ENCODE results near the gene CPLX4. TPM values are rescaled to one million over a fixed set of nuclear protein-coding genes. Genes with fewer than 3 reads are reported as not detected.

Gene CPLX4
- total RNA-seq, 1 donor from 2014 or later, result not detected

GRCh38 chr18:59266886-59267502, 51.5 kb downstream of the CPLX4 start:
- peaks cover 13% of the 10 kb centered on the region for H3K4me1 Mint-ChIP-seq (ENCODE audit: unreplicated experiment)
- H3K27me3 Mint-ChIP-seq (ENCODE audit: unreplicated experiment), result peaks cover 55% of the 10 kb centered on the region
- TF ChIP-seq CTCF (IDR thresholded peaks at IDR 0.05; ENCODE audit: unreplicated experiment), result no peak
- H3K36me3 Mint-ChIP-seq (ENCODE audit: low read depth, unreplicated experiment), result peaks cover 9% of the 10 kb centered on the region
- H3K4me3 Mint-ChIP-seq (ENCODE audit: unreplicated experiment), result no peak overlapping the region
- H3K9me3 Mint-ChIP-seq (ENCODE audit: unreplicated experiment), result no peaks in the 10 kb centered on the region
- no peak for DNase-seq (ENCODE audit: low spot score)
- no peak overlapping the region for H3K27ac Mint-ChIP-seq (ENCODE audit: unreplicated experiment)

- no peak for DNase-seq (ENCODE audit: low spot score)
- Mint-ChIP-seq H3K4me3 (ENCODE audit: unreplicated experiment) (no peak overlapping the region), H3K27ac (ENCODE audit: unreplicated experiment) (no peak overlapping the region), H3K4me1 (ENCODE audit: unreplicated experiment) (peaks cover 13% of the 10 kb centered on the region), H3K36me3 (ENCODE audit: low read depth, unreplicated experiment) (peaks cover 9% of the 10 kb centered on the region), H3K9me3 (ENCODE audit: unreplicated experiment) (no peaks in the 10 kb centered on the region), H3K27me3 (ENCODE audit: unreplicated experiment) (peaks cover 55% of the 10 kb centered on the region)
- no peak for TF ChIP-seq CTCF (IDR thresholded peaks at IDR 0.05; ENCODE audit: unreplicated experiment)
Measured at GRCh38 chr18:59266459-59266858, 52.0 kb downstream of the CPLX4 start.

- H3K4me1 Mint-ChIP-seq (ENCODE audit: unreplicated experiment), result peaks cover 13% of the 10 kb centered on the region
- H3K36me3 Mint-ChIP-seq (ENCODE audit: low read depth, unreplicated experiment), result peaks cover 9% of the 10 kb centered on the region
- no peak for DNase-seq (ENCODE audit: low spot score)
- no peak overlapping the region for H3K4me3 Mint-ChIP-seq (ENCODE audit: unreplicated experiment)
- peaks cover 52% of the 10 kb centered on the region for H3K27me3 Mint-ChIP-seq (ENCODE audit: unreplicated experiment)
- H3K9me3 Mint-ChIP-seq (ENCODE audit: unreplicated experiment), result no peaks in the 10 kb centered on the region
- TF ChIP-seq CTCF (IDR thresholded peaks at IDR 0.05; ENCODE audit: unreplicated experiment), result no peak
- H3K27ac Mint-ChIP-seq (ENCODE audit: unreplicated experiment), result no peak overlapping the region
Measured at GRCh38 chr18:59265974-59266369, 52.5 kb downstream of the CPLX4 start.

GRCh38 chr18:59265246-59265973, 53.0 kb downstream of the CPLX4 start:
- H3K4me1 Mint-ChIP-seq (ENCODE audit: unreplicated experiment), result peaks cover 13% of the 10 kb centered on the region
- TF ChIP-seq CTCF (IDR thresholded peaks at IDR 0.05; ENCODE audit: unreplicated experiment), result no peak
- H3K27ac Mint-ChIP-seq (ENCODE audit: unreplicated experiment), result no peak overlapping the region
- no peaks in the 10 kb centered on the region for H3K9me3 Mint-ChIP-seq (ENCODE audit: unreplicated experiment)
- peak; percentile 26 for DNase-seq (ENCODE audit: low spot score)
- H3K27me3 Mint-ChIP-seq (ENCODE audit: unreplicated experiment), result peaks cover 47% of the 10 kb centered on the region
- peak overlapping the region; percentile 37 for H3K4me3 Mint-ChIP-seq (ENCODE audit: unreplicated experiment)
- peaks cover 9% of the 10 kb centered on the region for H3K36me3 Mint-ChIP-seq (ENCODE audit: low read depth, unreplicated experiment)

- H3K27ac Mint-ChIP-seq (ENCODE audit: unreplicated experiment), result no peak overlapping the region
- peaks cover 7% of the 10 kb centered on the region for H3K36me3 Mint-ChIP-seq (ENCODE audit: low read depth, unreplicated experiment)
- TF ChIP-seq CTCF (IDR thresholded peaks at IDR 0.05; ENCODE audit: unreplicated experiment), result no peak
- no peaks in the 10 kb centered on the region for H3K9me3 Mint-ChIP-seq (ENCODE audit: unreplicated experiment)
- peaks cover 11% of the 10 kb centered on the region for H3K4me1 Mint-ChIP-seq (ENCODE audit: unreplicated experiment)
- peak overlapping the region; percentile 37 for H3K4me3 Mint-ChIP-seq (ENCODE audit: unreplicated experiment)
- DNase-seq (ENCODE audit: low spot score), result peak; percentile 24
- peaks cover 42% of the 10 kb centered on the region for H3K27me3 Mint-ChIP-seq (ENCODE audit: unreplicated experiment)
Measured at GRCh38 chr18:59264651-59265245, 53.7 kb downstream of the CPLX4 start.

Measured in endothelial cell (in vitro differentiated cells).